RWPE1 (cell line): ENCODE results near the gene FLOT2.
A peak's percentile ranks its signal among the peaks of the same experiment; 100 is the strongest.
"Not testable (repeated sequence)": the region's sequence is repeated elsewhere in the genome, so short reads cannot be mapped to it uniquely, and the experiment has no call there.

Source experiments
- CTCF ChIA-PET: fragments of 350-600 bp; sonication (Branson Sonifier 250); formaldehyde crosslinking; extraction: SDS; loops from one replicate; lab custom pipeline; 2021; lab: Yijun Ruan, JAX
- POLR2A ChIA-PET: fragments of 400-600 bp; formaldehyde crosslinking; extraction: SDS; loops from one replicate; lab custom pipeline; 2020; ENCODE audit warnings: antibody characterized with exemption; ENCODE audit not compliant: low non-redundant PET; lab: Yijun Ruan, JAX
- DNase-seq: peaks from one replicate; pipeline ENCODE4 v3.0.0; 2012; ENCODE audit warnings: low spot score
- H3K27ac ChIP-seq: fragments of 450-650 bp; 2 replicates; pipeline ENCODE4 v1.5.1; 2017
- CTCF ChIP-seq: fragments of 450-650 bp; conservative IDR thresholded peaks from 2 replicates; pipeline ENCODE4 v1.5.1; 2017; ENCODE audit warnings: low read depth, mild to moderate bottlenecking

FLOT2 gene

DNA sequence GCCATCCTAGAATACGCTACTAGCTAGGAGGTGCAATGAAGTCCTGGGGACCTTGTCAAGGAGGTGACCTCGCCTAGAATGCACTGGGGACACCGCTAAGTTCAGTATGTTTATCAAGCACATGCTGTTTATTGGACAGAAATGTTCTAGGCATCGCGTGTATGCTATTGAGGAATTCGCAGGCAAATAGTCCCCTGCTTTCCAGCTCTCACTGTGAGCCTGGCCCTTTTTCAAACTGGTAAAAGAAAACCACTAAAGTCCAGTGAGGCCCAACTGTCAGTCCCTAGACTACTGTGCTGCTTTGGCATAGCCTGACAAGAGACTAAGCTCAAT lies 53.8 kb downstream of the FLOT2 start:
- H3K27ac ChIP-seq = peak overlapping the region; percentile 82; the same call in 1 of the 2 replicates
- ChIA-PET POLR2A (interaction anchor here (0.6 kb wide), 1 partner anchor 56 kb away, joined by 9 read pairs; no protein-coding TSS in a partner anchor), CTCF (interaction anchor here (0.7 kb wide), 1 partner anchor 31 kb away, joined by 3 read pairs; no protein-coding TSS in a partner anchor)

DNA sequence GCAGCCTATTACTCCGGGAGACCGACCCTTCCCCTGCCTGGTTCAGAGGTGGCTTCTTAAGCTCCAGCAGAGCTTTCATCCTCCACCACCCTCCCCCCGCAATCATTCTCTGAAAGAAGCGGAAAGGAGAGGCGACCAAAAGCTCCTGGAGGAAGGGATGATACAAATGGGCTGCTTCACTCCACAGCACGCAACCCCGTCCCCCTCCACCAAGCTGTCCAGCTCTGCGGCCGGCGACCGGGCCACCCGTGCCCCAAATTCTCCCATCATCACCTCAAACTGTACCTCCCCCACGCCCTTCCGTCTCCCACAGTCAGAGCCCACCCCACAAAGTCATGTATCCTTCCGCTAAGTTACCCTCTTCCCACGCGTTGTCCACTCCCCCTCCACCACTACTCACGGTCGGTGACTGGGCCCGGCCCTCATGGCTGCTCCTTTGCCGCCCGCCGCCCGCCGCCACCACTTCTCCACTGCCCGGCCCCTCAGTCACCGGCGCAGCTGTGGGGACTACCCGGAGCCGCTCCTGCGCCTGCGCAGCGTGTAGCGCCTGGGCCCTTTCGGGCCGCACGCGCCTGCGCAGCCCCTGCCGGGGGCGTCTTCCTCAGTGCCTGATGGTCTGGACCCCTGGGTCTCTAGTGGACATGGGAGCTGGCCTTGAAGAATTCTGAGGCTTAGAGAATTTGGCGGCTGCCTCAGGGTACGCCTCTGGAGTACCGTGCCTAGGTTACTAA lies 55.1 kb downstream of the FLOT2 start, which contains the start of gene FAM222B:
TSS of gene FAM222B (minus strand) at position 509 of the 731 bp plus-strand sequence. CDS start 76,123 bp downstream, outside the sequence.
- CTCF ChIA-PET = interaction anchor here (0.6 to 1.4 kb wide), 2 partner anchors 61 to 79 kb away, joined by 3 to 7 read pairs; no protein-coding TSS in a partner anchor
- POLR2A ChIA-PET = interaction anchor here (0.6 kb wide), 2 partner anchors 16 to 80 kb away, joined by 3 to 5 read pairs; no protein-coding TSS in a partner anchor
- peak; percentile 95 for DNase-seq
- peak within 1 kb of the TSS; percentile 82 for H3K27ac ChIP-seq
- TF ChIP-seq CTCF = no peak

More for the DNA sequence above, 53.8 kb downstream of the FLOT2 start:
- no peak for DNase-seq
- no peak for TF ChIP-seq CTCF

- ChIA-PET CTCF (interaction anchor here (0.6 to 1.4 kb wide), 2 partner anchors 61 to 78 kb away, joined by 3 to 7 read pairs; no protein-coding TSS in a partner anchor), POLR2A (interaction anchor here (0.6 kb wide), 1 partner anchor 81 kb away, joined by 3 read pairs; no protein-coding TSS in a partner anchor)
- H3K27ac ChIP-seq = peak overlapping the region; percentile 82
- DNase-seq = peak; percentile 8
- TF ChIP-seq CTCF = no peak
These were observed 55.6 kb downstream of the FLOT2 start for GRCh38 chr17:28841901-28842281.

- ChIA-PET POLR2A (no interaction called here), CTCF (no interaction called here)
- H3K27ac ChIP-seq = no peak overlapping the region
- no peak for TF ChIP-seq CTCF
- no peak for DNase-seq
These were observed 58.3 kb downstream of the FLOT2 start for GRCh38 chr17:28839221-28839620.

DNA sequence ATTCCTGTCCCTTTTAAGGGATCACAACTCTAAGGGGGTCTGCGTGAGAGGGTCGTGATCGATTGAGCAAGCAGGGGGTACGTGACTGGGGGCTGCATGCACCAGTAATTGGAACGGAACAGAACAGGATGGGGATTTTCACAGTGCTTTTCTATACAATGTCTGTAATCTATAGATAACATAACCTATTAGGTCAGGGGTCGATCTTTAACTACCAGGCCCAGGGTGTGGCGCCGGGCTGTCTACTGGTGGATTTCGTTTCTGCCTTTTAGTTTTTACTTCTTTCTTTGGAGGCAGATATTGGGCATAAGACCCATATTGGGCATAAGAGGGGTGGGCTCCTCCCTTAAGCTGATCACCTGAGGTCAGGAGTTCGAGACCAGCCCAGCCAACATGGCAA lies 61.0 kb downstream of the FLOT2 start:
- DNase-seq, POLR2A ChIA-PET, H3K27ac ChIP-seq, CTCF ChIA-PET: not testable (repeated sequence)

DNA sequence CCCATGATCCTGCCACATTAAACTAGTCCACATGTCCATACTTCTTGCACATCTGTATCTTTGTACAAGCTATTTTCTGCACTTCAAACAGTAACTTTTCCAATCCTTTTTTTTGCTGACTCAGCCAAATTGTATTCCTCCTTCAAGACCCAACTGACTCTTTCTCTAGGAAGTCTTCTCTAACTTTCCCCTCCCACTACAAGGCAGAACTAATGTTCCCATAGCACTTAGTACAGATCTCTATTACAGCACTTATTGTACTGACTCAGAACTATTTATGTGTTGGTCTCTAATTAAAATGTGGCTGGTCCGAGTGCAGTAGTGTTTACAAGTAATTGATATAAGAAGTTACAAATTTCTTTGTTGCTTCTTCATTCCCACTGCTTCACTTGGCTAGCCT lies 63.1 kb downstream of the FLOT2 start:
- no peak overlapping the region for H3K27ac ChIP-seq
- no peak for TF ChIP-seq CTCF
- DNase-seq = no peak
- POLR2A ChIA-PET = no interaction called here
- CTCF ChIA-PET = no interaction called here
